Esophagus squamous epithelium (tissue), 5 donors: ENCODE measurements around the gene PDK2. TPM values are rescaled to one million over a fixed set of nuclear protein-coding genes. Genes with fewer than 3 reads are reported as not detected.
A peak's percentile ranks its signal among the peaks of the same experiment; 100 is the strongest.

Source experiments
- DNase-seq: peaks from one replicate; lab custom pipeline; 2025; lab: John Stamatoyannopoulos, UW
- H3K27ac ChIP-seq, 4 donors: fragments of 200-600 bp; sonication (generic); one replicate each; pipeline ENCODE4 v1.5.1; 2016 to 2019; ENCODE audit warnings: mild to moderate bottlenecking in 1 of 4
- H3K27me3 ChIP-seq, 4 donors: fragments of 200-600 bp; sonication (generic); 1 replicate in 3 of 4; 2 replicates in 1 of 4; pipeline versions ENCODE4 v1.5.1 to v1.6.0; 2017 to 2021; ENCODE audit warnings: antibody characterized with exemption in 1 of 4
- H3K36me3 ChIP-seq, 3 donors: fragments of 200-600 bp; sonication (generic); one replicate each; pipeline ENCODE4 v1.5.1; 2016 to 2019
- H3K4me1 ChIP-seq, 3 donors: fragments of 200-600 bp; sonication (generic); one replicate each; pipeline ENCODE4 v1.5.1; 2017 to 2019
- H3K4me3 ChIP-seq, 4 donors: fragments of 200-600 bp; sonication (generic); 1 replicate in 3 of 4; 2 replicates in 1 of 4; pipeline ENCODE4 v1.5.1; 2016 to 2019; ENCODE audit warnings: mild to moderate bottlenecking in 2 of 4, moderate library complexity in 1 of 4
- H3K9me3 ChIP-seq, 3 donors: fragments of 200-600 bp; sonication (generic); one replicate each; pipeline ENCODE4 v1.5.1; 2016 to 2019
- CTCF ChIP-seq, 6 experiments: fragments of 450-650 bp in 4 of 6; fragments of 200-600 bp in 2 of 6; sonication (generic) in 2 of 6; IDR thresholded peaks; one replicate each; pipeline ENCODE4 v1.5.1; 2016 to 2019; ENCODE audit warnings: antibody characterized with exemption in 6 of 6, mild to moderate bottlenecking in 4 of 6, moderate library complexity in 4 of 6
- POLR2A ChIP-seq, 4 donors: fragments of 450-650 bp; IDR thresholded peaks; one replicate each; pipeline ENCODE4 v1.6.1; 2017; ENCODE audit warnings: antibody characterized with exemption in 4 of 4, mild to moderate bottlenecking in 4 of 4, moderate library complexity in 3 of 4
- WGBS, 2 donors: methylation state at CpG; one replicate each; pipeline ENCODE4 v1.1.5; 2018; 5-methylcytosine and 5-hydroxymethylcytosine counted together
- intact Hi-C: fragments of 100-400 bp; cut with DNase I; formaldehyde crosslinking; loops from one replicate; pipeline ENCODE4 v1.15.0; 2022
- total RNA-seq, 4 donors: library from RNA; depleted of rRNA; stranded (reverse); fragments of >200 nt; gene quantifications; one replicate each; pipeline ENCODE4 v1.1.0, GENCODE V29; 2016
- donor health status: DM: yes; HTN: yes; CAD: no.

Gene PDK2
- total RNA-seq, 4 donors from 2014 or later, result 5.2 to 20.2 (median 12.8) TPM

GRCh38 chr17:50148226-50149090 is 53.3 kb downstream of the PDK2 start:
- peak; percentile 61 for DNase-seq
- H3K9me3 ChIP-seq, result no peaks in the 10 kb centered on the region
- TF ChIP-seq POLR2A (IDR thresholded peaks at IDR 0.05), result peak in 1 of 4 donors; percentile 17
- TF ChIP-seq CTCF (IDR thresholded peaks at IDR 0.05), result peak in 1 of 6 experiments; percentile 40
- H3K36me3 ChIP-seq, result peaks cover 4 to 20% (median 5%) of the 10 kb centered on the region in 3 donors
- peak overlapping the region; percentile 71 to 85 (median 82) for H3K4me3 ChIP-seq
- H3K4me1 ChIP-seq, result peaks cover 45 to 93% (median 53%) of the 10 kb centered on the region in 3 donors
- H3K27me3 ChIP-seq, result no peaks in the 10 kb centered on the region
- intact Hi-C loops, result loop anchor here (2.0 kb wide), 1 partner anchor 54 kb away; the partner anchor contains the start of gene PDK2
- peak overlapping the region; percentile 93 to 95 (median 94) for H3K27ac ChIP-seq
- 0 to 2% methylated on average over 3 to 7 of the region's 25 CpGs for WGBS, 2 donors

DNA sequence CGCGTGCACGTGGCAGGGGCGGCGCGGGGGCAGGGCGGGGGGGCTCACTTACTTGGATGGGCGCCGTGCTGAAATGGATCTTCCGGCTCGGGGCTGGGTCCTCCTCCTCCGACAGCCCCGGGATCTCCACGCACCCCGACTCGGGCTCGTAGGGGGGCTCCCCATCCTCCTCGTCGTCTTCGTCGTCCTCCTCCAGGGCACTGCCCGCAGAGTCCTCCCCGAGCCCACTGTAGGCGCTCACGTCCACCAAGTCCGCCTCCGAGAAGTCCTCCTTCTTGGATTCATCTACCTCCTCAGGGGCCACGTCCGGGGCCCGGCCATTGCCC is 53.9 kb downstream of the PDK2 start:
- WGBS, 2 donors, result 0% methylated on average over 2 to 3 of the region's 30 CpGs
- Histone ChIP-seq H3K36me3 (peaks cover 0 to 14% (median 0%) of the 10 kb centered on the region in 3 donors), H3K9me3 (no peaks in the 10 kb centered on the region), H3K4me1 (peaks cover 51 to 93% (median 59%) of the 10 kb centered on the region in 3 donors), H3K27ac (peak overlapping the region; percentile 93 to 95 (median 94)), H3K27me3 (no peaks in the 10 kb centered on the region), H3K4me3 (peak overlapping the region; percentile 71 to 85 (median 82))
- intact Hi-C loops, result loop anchor here (2.0 kb wide), 1 partner anchor 54 kb away; the partner anchor contains the start of gene PDK2
- DNase-seq, result no peak
- TF ChIP-seq POLR2A (IDR thresholded peaks at IDR 0.05) (no peak), CTCF (IDR thresholded peaks at IDR 0.05) (no peak)

DNA sequence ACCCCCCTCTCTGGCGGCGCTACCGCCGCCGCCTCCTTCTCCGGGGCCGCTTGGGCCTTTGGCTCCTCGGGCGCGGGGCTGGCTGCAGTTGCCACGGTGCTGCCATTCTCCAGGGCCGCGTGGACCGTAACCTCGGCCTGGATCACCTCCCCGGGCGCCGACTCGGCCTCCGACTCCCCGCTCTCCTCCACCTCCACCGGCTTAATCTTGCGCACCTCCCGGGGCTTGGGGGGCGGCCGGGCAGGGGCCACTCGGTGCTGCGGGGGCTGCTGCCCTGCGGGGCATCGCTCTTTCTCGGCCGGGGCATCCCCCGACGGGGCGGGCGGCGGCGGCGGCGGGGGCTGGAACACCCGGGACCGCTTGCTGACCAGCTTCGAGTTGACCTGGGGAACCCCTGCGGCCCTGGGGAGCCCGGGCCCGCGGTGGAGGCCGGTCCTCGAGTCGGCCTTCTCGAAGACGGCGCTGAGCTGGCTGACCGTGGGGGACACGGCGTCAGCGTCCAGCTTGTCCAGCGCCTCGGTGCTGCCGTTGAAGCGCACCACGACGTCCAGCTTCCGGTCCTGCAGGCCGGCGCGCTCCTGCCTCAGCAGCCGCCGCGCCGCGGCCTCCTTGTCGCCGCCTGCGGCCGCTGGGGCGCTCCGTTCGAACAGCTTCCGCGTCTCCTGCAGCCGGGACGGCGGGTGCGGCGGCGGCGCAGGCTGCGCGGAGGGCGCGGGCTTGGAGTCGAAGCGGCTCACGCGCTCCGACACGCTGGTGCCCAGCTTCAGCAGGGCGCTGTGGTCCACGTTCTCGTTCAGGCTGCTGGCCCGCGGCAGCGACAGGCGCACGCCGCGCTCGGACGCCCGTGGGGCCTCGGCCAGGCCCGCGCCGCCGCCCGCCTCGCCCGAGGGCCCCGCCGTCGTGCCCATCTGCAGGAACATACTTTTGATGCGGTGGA is 54.5 kb downstream of the PDK2 start:
- Histone ChIP-seq H3K4me1 (peaks cover 51 to 93% (median 60%) of the 10 kb centered on the region in 3 donors), H3K27me3 (no peaks in the 10 kb centered on the region), H3K27ac (peak overlapping the region; percentile 93 to 95 (median 94)), H3K36me3 (peaks cover 0 to 8% (median 0%) of the 10 kb centered on the region in 3 donors), H3K9me3 (no peaks in the 10 kb centered on the region), H3K4me3 (peak overlapping the region; percentile 71 to 85 (median 82))
- TF ChIP-seq CTCF (IDR thresholded peaks at IDR 0.05) (peak in 1 of 6 experiments; percentile 30), POLR2A (IDR thresholded peaks at IDR 0.05) (peak in 1 of 4 donors; percentile 31)
- WGBS, 2 donors, result 0% methylated on average over 16 to 31 of the region's 123 CpGs
- no peak for DNase-seq
- intact Hi-C loops, result loop anchor here (2.0 kb wide), 1 partner anchor 55 kb away; the partner anchor contains the start of gene PDK2

DNA sequence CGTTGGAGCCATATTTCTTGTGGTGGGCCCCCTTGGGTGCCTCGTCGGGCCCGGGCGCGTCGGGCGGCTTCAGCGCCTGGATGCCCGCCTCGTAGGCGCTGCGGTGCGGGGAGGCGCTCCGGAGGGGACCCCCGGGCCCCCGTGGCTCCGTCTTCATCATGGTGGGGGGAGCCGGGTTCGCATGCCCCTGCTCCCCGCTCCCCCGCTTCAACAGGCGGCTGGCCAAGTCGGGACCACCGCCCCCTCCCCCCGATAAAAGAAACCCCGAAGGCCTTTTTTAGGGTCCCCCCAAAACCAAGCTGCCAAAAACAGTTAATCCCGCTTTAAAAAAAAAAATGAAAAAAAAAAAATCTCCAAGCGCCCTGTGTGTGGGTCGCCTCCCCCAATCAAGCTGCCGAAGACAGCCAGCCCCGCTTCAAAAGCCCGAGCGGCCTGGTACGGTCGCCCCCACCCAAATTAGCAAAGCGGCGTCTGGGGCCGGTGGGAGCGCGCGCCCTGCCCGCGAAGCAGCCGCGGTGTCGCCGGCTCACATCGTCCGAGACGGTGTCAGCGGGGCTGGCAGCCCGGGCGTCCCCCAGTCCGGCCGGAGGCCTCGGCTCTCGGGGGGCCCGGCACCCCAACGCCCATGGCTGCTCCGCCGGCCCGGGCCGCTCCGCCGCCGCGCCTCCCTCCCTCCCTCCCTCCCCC is 55.3 kb downstream of the PDK2 start, which contains the start of gene PPP1R9B:
Gene PPP1R9B (minus strand): TSS at position 324 of the 687 bp plus-strand sequence. CDS start 164 bp downstream, at position 160.
- H3K9me3 ChIP-seq, result no peaks in the 10 kb centered on the region

More for the DNA sequence above, 55.3 kb downstream of the PDK2 start, which contains the start of gene PPP1R9B:
- 0 to 4% methylated on average over 1 to 5 of the region's 69 CpGs for WGBS, 2 donors
- peaks cover 51 to 93% (median 60%) of the 10 kb centered on the region in 3 donors for H3K4me1 ChIP-seq
- intact Hi-C loops, result no loop called here
- peak within 1 kb of the TSS; percentile 93 to 95 (median 94) for H3K27ac ChIP-seq
- H3K27me3 ChIP-seq, result no peaks in the 10 kb centered on the region
- no peak for DNase-seq
- no peak for TF ChIP-seq POLR2A (IDR thresholded peaks at IDR 0.05)
- no peak for TF ChIP-seq CTCF (IDR thresholded peaks at IDR 0.05)
- no peaks in the 10 kb centered on the region for H3K36me3 ChIP-seq
- H3K4me3 ChIP-seq, result peak within 1 kb of the TSS; percentile 71 to 85 (median 82)
